ENCODE data around the gene LRRC8D. TPM values are rescaled to one million over a fixed set of nuclear protein-coding genes. Genes with fewer than 3 reads are reported as not detected.

Gene LRRC8D
- total RNA-seq, 2 experiments from 2014 or later, result 23.9 to 25.7 TPM

GRCh38 chr1:89823679-89824292 is 3.0 kb downstream of the LRRC8D start:
- CTCF ChIA-PET, result interaction anchor here (1.1 to 4.9 kb wide), 5 partner anchors 17 to 23 kb away, joined by 3 to 42 read pairs (median 4); no protein-coding TSS in a partner anchor
- Mint-ChIP-seq H3K36me3 (ENCODE audit: low read depth) (peaks cover 5% of the 10 kb centered on the region), H3K4me3 (no peak overlapping the region), H3K27me3 (ENCODE audit: low read depth) (no peaks in the 10 kb centered on the region), H3K9me3 (ENCODE audit: insufficient read depth) (no peaks in the 10 kb centered on the region), H3K27ac (no peak overlapping the region), H3K4me1 (ENCODE audit: low read depth) (peaks cover 29% of the 10 kb centered on the region)
- DNase-seq, result no peak
- POLR2A ChIA-PET, result no interaction called here
- no peak for ATAC-seq

GRCh38 chr1:89826594-89826993 is 5.8 kb downstream of the LRRC8D start:
- ChIA-PET CTCF (interaction anchor here (4.9 kb wide), 1 partner anchor 15 kb away, joined by 42 read pairs; no protein-coding TSS in a partner anchor), POLR2A (interaction anchor here (2.7 kb wide), 1 partner anchor 17 kb away, joined by 8 read pairs; no protein-coding TSS in a partner anchor)
- no peaks in the 10 kb centered on the region for H3K27me3 Mint-ChIP-seq (ENCODE audit: low read depth)
- H3K9me3 Mint-ChIP-seq (ENCODE audit: insufficient read depth), result no peaks in the 10 kb centered on the region
- H3K4me1 Mint-ChIP-seq (ENCODE audit: low read depth), result peaks cover 11% of the 10 kb centered on the region
- H3K4me3 Mint-ChIP-seq, result no peak overlapping the region
- no peak for ATAC-seq
- no peak overlapping the region for H3K27ac Mint-ChIP-seq
- H3K36me3 Mint-ChIP-seq (ENCODE audit: low read depth), result peaks cover 4% of the 10 kb centered on the region
- no peak for DNase-seq

GRCh38 chr1:89827330-89827729 is 6.5 kb downstream of the LRRC8D start:
- CTCF ChIA-PET, result no interaction called here

GRCh38 chr1:89827902-89828301 is 7.1 kb downstream of the LRRC8D start:
- no peak for ATAC-seq
- no peaks in the 10 kb centered on the region for H3K27me3 Mint-ChIP-seq (ENCODE audit: low read depth)
- ChIA-PET CTCF (interaction anchor here (1.7 kb wide), 1 partner anchor 15 kb away, joined by 6 read pairs; no protein-coding TSS in a partner anchor), POLR2A (interaction anchor here (2.7 kb wide), 1 partner anchor 16 kb away, joined by 8 read pairs; no protein-coding TSS in a partner anchor)
- no peak overlapping the region for H3K27ac Mint-ChIP-seq
- H3K4me1 Mint-ChIP-seq (ENCODE audit: low read depth), result peaks cover 1% of the 10 kb centered on the region
- H3K4me3 Mint-ChIP-seq, result no peak overlapping the region
- H3K9me3 Mint-ChIP-seq (ENCODE audit: insufficient read depth), result no peaks in the 10 kb centered on the region
- H3K36me3 Mint-ChIP-seq (ENCODE audit: low read depth), result peaks cover 4% of the 10 kb centered on the region
- no peak for DNase-seq

More at GRCh38 chr1:89827330-89827729, 6.5 kb downstream of the LRRC8D start:
- H3K9me3 Mint-ChIP-seq (ENCODE audit: insufficient read depth), result no peaks in the 10 kb centered on the region
- H3K27ac Mint-ChIP-seq, result no peak overlapping the region
- H3K4me1 Mint-ChIP-seq (ENCODE audit: low read depth), result peaks cover 5% of the 10 kb centered on the region
- no peak for DNase-seq
- H3K27me3 Mint-ChIP-seq (ENCODE audit: low read depth), result no peaks in the 10 kb centered on the region
- POLR2A ChIA-PET, result interaction anchor here (0.7 to 2.7 kb wide), 2 partner anchors 16 to 62 kb away, joined by 4 to 8 read pairs; no protein-coding TSS in a partner anchor
- ATAC-seq, result no peak
- no peak overlapping the region for H3K4me3 Mint-ChIP-seq
- peaks cover 4% of the 10 kb centered on the region for H3K36me3 Mint-ChIP-seq (ENCODE audit: low read depth)

- H3K36me3 Mint-ChIP-seq (ENCODE audit: low read depth), result peaks cover 4% of the 10 kb centered on the region
- CTCF ChIA-PET, result interaction anchor here (1.7 kb wide), 1 partner anchor 14 kb away, joined by 6 read pairs; no protein-coding TSS in a partner anchor
- no peak overlapping the region for H3K27ac Mint-ChIP-seq
- DNase-seq (no peak), ATAC-seq (no peak)
- POLR2A ChIA-PET, result interaction anchor here (0.8 to 2.7 kb wide), 2 partner anchors 10 to 14 kb away, joined by 3 to 8 read pairs; no protein-coding TSS in a partner anchor
- no peaks in the 10 kb centered on the region for H3K27me3 Mint-ChIP-seq (ENCODE audit: low read depth)
- H3K9me3 Mint-ChIP-seq (ENCODE audit: insufficient read depth), result no peaks in the 10 kb centered on the region
- no peak overlapping the region for H3K4me3 Mint-ChIP-seq
- H3K4me1 Mint-ChIP-seq (ENCODE audit: low read depth), result peaks cover 5% of the 10 kb centered on the region
Measured at GRCh38 chr1:89829186-89829585, 8.4 kb downstream of the LRRC8D start.

- ChIA-PET CTCF (interaction anchor here (0.7 to 0.9 kb wide), 2 partner anchors 11 to 264 kb away, joined by 3 read pairs; no protein-coding TSS in a partner anchor), POLR2A (interaction anchor here (1.6 kb wide), 1 partner anchor 12 kb away, joined by 4 read pairs; no protein-coding TSS in a partner anchor)
- Mint-ChIP-seq H3K36me3 (ENCODE audit: low read depth) (no peaks in the 10 kb centered on the region), H3K27me3 (ENCODE audit: low read depth) (peaks cover 2% of the 10 kb centered on the region), H3K9me3 (ENCODE audit: insufficient read depth) (no peaks in the 10 kb centered on the region), H3K4me3 (no peak overlapping the region), H3K27ac (no peak overlapping the region), H3K4me1 (ENCODE audit: low read depth) (peaks cover 8% of the 10 kb centered on the region)
- ATAC-seq, result no peak
- DNase-seq, result no peak
Measured at GRCh38 chr1:89831462-89832120, 10.8 kb downstream of the LRRC8D start.

GRCh38 chr1:89832496-89833127 is 11.8 kb downstream of the LRRC8D start:
- CTCF ChIA-PET, result interaction anchor here (1.1 kb wide), 1 partner anchor 8 kb away, joined by 3 read pairs; no protein-coding TSS in a partner anchor
- Mint-ChIP-seq H3K27ac (no peak overlapping the region), H3K36me3 (ENCODE audit: low read depth) (no peaks in the 10 kb centered on the region), H3K9me3 (ENCODE audit: insufficient read depth) (no peaks in the 10 kb centered on the region), H3K4me3 (no peak overlapping the region), H3K4me1 (ENCODE audit: low read depth) (peaks cover 10% of the 10 kb centered on the region), H3K27me3 (ENCODE audit: low read depth) (peaks cover 2% of the 10 kb centered on the region)
- ATAC-seq (no peak), DNase-seq (no peak)
- POLR2A ChIA-PET, result interaction anchor here (1.6 kb wide), 1 partner anchor 11 kb away, joined by 4 read pairs; no protein-coding TSS in a partner anchor

GRCh38 chr1:89833183-89834082 is 12.6 kb downstream of the LRRC8D start:
- DNase-seq (no peak), ATAC-seq (no peak)
- POLR2A ChIA-PET, result interaction anchor here (1.6 kb wide), 1 partner anchor 10 kb away, joined by 4 read pairs; no protein-coding TSS in a partner anchor
- CTCF ChIA-PET, result interaction anchor here (1.1 to 2.3 kb wide), 2 partner anchors 8 to 10 kb away, joined by 3 to 18 read pairs; no protein-coding TSS in a partner anchor
- Mint-ChIP-seq H3K4me1 (ENCODE audit: low read depth) (peaks cover 10% of the 10 kb centered on the region), H3K4me3 (no peak overlapping the region), H3K27ac (no peak overlapping the region), H3K36me3 (ENCODE audit: low read depth) (no peaks in the 10 kb centered on the region), H3K9me3 (ENCODE audit: insufficient read depth) (no peaks in the 10 kb centered on the region), H3K27me3 (ENCODE audit: low read depth) (peaks cover 2% of the 10 kb centered on the region)

GRCh38 chr1:89834083-89834704 is 13.4 kb downstream of the LRRC8D start:
- POLR2A ChIA-PET, result no interaction called here
- Mint-ChIP-seq H3K27ac (no peak overlapping the region), H3K9me3 (ENCODE audit: insufficient read depth) (no peaks in the 10 kb centered on the region), H3K4me3 (no peak overlapping the region), H3K4me1 (ENCODE audit: low read depth) (peaks cover 11% of the 10 kb centered on the region), H3K27me3 (ENCODE audit: low read depth) (peaks cover 2% of the 10 kb centered on the region), H3K36me3 (ENCODE audit: low read depth) (no peaks in the 10 kb centered on the region)
- CTCF ChIA-PET, result interaction anchor here (1.1 to 2.3 kb wide), 3 partner anchors 9 to 13 kb away, joined by 3 to 18 read pairs (median 6); no protein-coding TSS in a partner anchor
- ATAC-seq (no peak), DNase-seq (no peak)

GRCh38 chr1:89836252-89837035 is 15.6 kb downstream of the LRRC8D start:
- Mint-ChIP-seq H3K36me3 (ENCODE audit: low read depth) (no peaks in the 10 kb centered on the region), H3K27me3 (ENCODE audit: low read depth) (peaks cover 2% of the 10 kb centered on the region), H3K4me1 (ENCODE audit: low read depth) (peaks cover 15% of the 10 kb centered on the region), H3K4me3 (no peak overlapping the region), H3K27ac (no peak overlapping the region), H3K9me3 (ENCODE audit: insufficient read depth) (no peaks in the 10 kb centered on the region)
- CTCF ChIA-PET, result interaction anchor here (1.1 to 2.1 kb wide), 4 partner anchors 10 to 352 kb away, joined by 3 to 6 read pairs (median 4); no protein-coding TSS in a partner anchor
- POLR2A ChIA-PET, result interaction anchor here (0.7 to 1.5 kb wide), 2 partner anchors 16 to 56 kb away, joined by 3 read pairs; partner anchors contain the start of gene LRRC8D
- ATAC-seq (no peak), DNase-seq (peak; percentile 2)

Data from activated CD8-positive, alpha-beta T cell treated with anti-CD3 and anti-CD28 coated beads, Interleukin-2, amount 10 ng/mL, durations not matched to agents 7 days and 5 days (primary cell).